ENCODE results near the gene GAS7. TPM values are rescaled to one million over a fixed set of nuclear protein-coding genes. Genes with fewer than 3 reads are reported as not detected.

The GAS7 gene
- total RNA-seq, 2 donors from 2014 or later = 8.0 to 20.1 TPM

DNA sequence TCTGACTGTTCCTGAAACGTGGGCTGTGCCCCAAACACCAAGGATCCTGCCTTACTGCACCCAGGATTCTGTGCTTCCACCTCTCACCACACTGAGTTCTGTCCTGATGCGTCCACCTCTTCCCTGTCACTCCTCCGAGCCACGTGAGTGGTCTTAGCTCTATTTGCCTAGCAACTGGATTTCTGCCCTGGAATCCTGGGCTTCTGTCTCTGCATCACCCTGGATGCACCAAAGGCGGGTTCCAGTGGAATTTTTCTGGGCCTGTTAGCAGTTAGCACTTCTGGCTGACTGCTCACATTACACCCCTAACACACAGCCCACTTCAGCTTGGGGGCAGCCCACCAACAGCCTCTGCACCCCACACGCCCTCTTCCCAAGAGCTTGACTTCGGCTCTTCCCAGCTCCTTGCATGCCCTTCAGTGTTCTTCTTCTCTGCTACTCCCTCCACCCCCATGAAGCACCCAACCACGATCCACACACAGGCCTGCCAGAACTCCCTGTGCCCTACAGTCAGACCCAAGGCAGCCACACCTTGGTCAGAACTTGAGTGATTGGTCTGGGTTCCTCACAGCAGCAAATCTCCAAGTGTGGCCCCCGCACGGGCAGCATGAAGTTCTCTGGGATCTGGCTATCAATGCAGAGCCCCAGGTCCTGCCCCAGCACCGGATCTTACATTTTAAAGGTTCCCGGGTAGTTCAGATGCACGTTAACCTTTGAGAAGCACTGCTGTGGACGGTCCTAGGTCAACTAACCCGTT lies 163.5 kb downstream of the GAS7 start:
- H3K4me3 ChIP-seq = no peak overlapping the region
- 59 to 62% methylated on average over 15 of the region's 15 CpGs for WGBS, 2 donors

DNA sequence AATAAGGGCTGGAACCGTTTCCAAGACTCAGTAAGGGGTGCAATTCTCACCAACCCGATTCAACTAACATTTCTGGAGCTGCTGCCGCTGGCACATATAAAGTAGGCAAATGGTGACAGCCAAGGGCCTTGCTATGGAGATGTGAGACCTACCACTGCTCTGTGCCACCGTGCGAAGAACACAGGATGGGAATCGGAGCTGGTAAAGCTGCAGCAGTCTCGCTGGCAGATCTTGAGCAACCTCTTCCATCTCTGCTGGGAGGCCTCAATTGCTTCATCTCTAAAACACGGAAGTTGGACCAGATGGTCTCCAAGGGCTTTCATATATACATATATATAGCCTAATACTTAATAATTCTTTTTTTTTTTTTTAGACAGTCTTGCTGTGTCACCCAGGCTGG lies 164.4 kb downstream of the GAS7 start:
- Histone ChIP-seq H3K4me3 (no peak overlapping the region), H3K36me3 (replicated peaks in 1 of 2; ENCODE audit: insufficient read depth in 1 of 2, low read depth in 2 of 2) (no peaks in the 10 kb centered on the region), H3K27me3 (no peaks in the 10 kb centered on the region), H3K9me3 (no peaks in the 10 kb centered on the region), H3K27ac (peak overlapping the region in 1 of 4 donors; percentile 47), H3K4me1 (peaks cover 22% of the 10 kb centered on the region)
- TF ChIP-seq, protein P1, sequence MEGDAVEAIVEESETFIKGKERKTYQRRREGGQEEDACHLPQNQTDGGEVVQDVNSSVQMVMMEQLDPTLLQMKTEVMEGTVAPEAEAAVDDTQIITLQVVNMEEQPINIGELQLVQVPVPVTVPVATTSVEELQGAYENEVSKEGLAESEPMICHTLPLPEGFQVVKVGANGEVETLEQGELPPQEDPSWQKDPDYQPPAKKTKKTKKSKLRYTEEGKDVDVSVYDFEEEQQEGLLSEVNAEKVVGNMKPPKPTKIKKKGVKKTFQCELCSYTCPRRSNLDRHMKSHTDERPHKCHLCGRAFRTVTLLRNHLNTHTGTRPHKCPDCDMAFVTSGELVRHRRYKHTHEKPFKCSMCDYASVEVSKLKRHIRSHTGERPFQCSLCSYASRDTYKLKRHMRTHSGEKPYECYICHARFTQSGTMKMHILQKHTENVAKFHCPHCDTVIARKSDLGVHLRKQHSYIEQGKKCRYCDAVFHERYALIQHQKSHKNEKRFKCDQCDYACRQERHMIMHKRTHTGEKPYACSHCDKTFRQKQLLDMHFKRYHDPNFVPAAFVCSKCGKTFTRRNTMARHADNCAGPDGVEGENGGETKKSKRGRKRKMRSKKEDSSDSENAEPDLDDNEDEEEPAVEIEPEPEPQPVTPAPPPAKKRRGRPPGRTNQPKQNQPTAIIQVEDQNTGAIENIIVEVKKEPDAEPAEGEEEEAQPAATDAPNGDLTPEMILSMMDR (IDR thresholded peaks at IDR 0.05) = no peak
- TF ChIP-seq POLR2A (IDR thresholded peaks at IDR 0.05) = no peak
- 61 to 68% methylated on average over 7 to 8 of the region's 8 CpGs for WGBS, 2 donors
- ATAC-seq = no peak
- peak in 1 of 4 donors; percentile 66 for DNase-seq
- intact Hi-C loops (cut with DNase I) = no loop called here

More for the DNA sequence above, 163.5 kb downstream of the GAS7 start:
- Histone ChIP-seq H3K9me3 (no peaks in the 10 kb centered on the region), H3K4me1 (peaks cover 22% of the 10 kb centered on the region), H3K27ac (no peak overlapping the region), H3K27me3 (no peaks in the 10 kb centered on the region), H3K36me3 (replicated peaks in 1 of 2; ENCODE audit: insufficient read depth in 1 of 2, low read depth in 2 of 2) (no peaks in the 10 kb centered on the region)
- intact Hi-C loops (cut with DNase I) = no loop called here
- TF ChIP-seq, protein P1 (IDR thresholded peaks at IDR 0.05) = no peak
- TF ChIP-seq POLR2A (IDR thresholded peaks at IDR 0.05) = no peak
- no peak for ATAC-seq
- no peak for DNase-seq

DNA sequence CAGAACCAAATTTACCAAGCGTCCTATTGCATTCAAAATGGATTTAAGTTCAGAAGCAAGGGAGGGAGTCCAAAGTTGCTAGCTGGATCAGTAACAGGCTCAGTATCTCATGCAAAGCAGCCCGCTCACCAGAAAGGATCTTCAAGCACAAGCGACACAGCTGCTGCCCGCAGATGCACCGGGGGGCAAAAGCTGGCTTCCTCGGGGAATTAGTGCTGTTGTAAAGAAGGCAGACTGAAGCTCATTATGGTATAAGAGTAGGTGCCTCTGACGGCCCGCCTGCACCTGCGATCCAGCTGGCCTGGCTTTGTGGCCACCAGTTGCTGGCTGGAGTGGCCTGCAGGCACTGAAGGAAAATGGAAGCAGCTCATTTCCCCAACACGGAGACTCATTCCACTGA lies 165.0 kb downstream of the GAS7 start:
- H3K4me3 ChIP-seq = no peak overlapping the region
- no peak for TF ChIP-seq POLR2A (IDR thresholded peaks at IDR 0.05)
- TF ChIP-seq, protein P1 (IDR thresholded peaks at IDR 0.05) = no peak
- H3K4me1 ChIP-seq = peaks cover 22% of the 10 kb centered on the region
- 63 to 69% methylated on average over 3 to 10 of the region's 10 CpGs for WGBS, 2 donors
- ATAC-seq (no peak), DNase-seq (no peak)
- no peaks in the 10 kb centered on the region for H3K27me3 ChIP-seq
- H3K9me3 ChIP-seq = no peaks in the 10 kb centered on the region
- peak overlapping the region in 1 of 4 donors; percentile 51 for H3K27ac ChIP-seq
- H3K36me3 ChIP-seq (replicated peaks in 1 of 2; ENCODE audit: insufficient read depth in 1 of 2, low read depth in 2 of 2) = no peaks in the 10 kb centered on the region
- intact Hi-C loops (cut with DNase I) = no loop called here

DNA sequence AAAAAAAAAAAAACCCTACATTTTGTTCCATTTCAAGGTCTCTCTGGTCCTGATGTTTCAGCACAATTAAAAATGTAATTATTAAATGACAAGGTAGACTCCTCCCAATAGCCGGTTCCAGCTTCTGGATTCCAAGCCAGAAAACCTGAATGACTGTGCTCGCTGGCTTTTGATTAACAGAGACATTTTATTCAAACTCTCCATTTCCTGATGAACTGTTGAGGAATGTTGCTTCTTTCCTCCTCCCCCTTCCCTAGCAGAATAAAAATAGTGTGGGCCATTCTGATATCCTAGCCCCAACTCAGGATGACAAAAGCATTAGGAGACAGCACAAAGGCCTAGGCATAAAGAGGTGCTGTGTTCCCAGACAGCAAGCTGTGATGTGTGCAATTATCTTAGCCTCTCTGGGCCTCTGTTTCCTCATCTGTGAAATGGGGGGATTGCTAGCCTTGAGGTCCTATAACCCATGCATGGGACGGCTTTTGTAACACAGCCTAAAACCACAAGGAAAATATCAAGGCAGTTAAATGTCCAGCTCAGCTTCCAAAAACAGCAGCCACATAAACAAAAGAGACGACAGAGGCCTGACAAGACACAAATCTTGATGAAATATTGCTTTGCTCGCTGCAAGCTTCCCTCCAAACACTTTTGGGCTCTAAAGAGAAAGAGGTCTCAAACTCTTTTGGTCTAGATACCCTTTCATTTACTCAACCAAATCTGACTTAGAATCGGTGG lies 166.1 kb downstream of the GAS7 start:
- Histone ChIP-seq H3K9me3 (no peaks in the 10 kb centered on the region), H3K36me3 (replicated peaks in 1 of 2; ENCODE audit: insufficient read depth in 1 of 2, low read depth in 2 of 2) (no peaks in the 10 kb centered on the region), H3K27me3 (no peaks in the 10 kb centered on the region), H3K4me1 (peaks cover 22% of the 10 kb centered on the region), H3K4me3 (no peak overlapping the region), H3K27ac (peak overlapping the region in 3 of 4 donors; percentile 42 to 77 (median 51))
- 47% methylated on average over 6 of the region's 6 CpGs for WGBS, 2 donors
- intact Hi-C loops (cut with DNase I) = no loop called here
- no peak for TF ChIP-seq POLR2A (IDR thresholded peaks at IDR 0.05)
- TF ChIP-seq, protein P1 (IDR thresholded peaks at IDR 0.05) = no peak
- DNase-seq (no peak), ATAC-seq (peak; percentile 60)
